ENCODE results near the gene RBM15B. TPM values are rescaled to one million over a fixed set of nuclear protein-coding genes. Genes with fewer than 3 reads are reported as not detected.

Gene RBM15B
- polyA plus RNA-seq, 3 donors, result 7.1 to 10.3 (median 9.1) TPM

DNA sequence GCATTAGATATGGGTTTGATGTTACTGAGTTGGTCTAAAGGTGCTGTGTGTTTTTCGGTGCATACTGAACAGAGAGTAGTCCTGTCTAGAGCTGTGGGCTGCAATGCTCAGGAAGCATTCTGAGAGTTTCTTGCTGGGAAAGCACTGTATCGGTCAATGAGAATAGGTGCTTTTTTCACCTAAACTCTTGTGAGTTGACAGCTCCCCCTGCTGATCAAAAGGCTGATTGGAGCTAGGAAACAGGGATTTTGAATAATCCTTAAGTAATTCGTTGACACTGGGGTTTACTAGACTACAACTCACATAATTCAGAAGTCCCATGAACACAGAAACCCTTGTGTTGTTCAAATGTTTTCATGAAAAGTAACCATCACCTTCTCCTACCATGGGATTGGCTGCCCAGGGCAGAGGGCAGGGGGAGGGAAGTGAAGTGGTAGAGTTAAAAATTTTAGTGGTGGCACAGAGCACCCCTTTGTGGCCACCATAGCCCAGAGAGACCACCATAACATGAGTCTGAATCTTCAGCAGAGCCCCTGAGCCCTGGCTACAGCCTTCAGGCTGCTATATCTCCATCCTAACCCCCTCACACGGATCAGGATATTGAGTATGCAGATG lies 19.0 kb upstream of the RBM15B start:
- Histone ChIP-seq H3K9ac (ENCODE audit: insufficient read depth, low read length, poor library complexity, severe bottlenecking) (no peak overlapping the region), H3K4me3 (replicated peaks in 1 of 3; ENCODE audit: low read depth in 2 of 3, low read length in 3 of 3) (no peak overlapping the region), H2AFZ (ENCODE audit: insufficient read depth, low read depth, low read length, poor library complexity, severe bottlenecking) (no peak overlapping the region), H3K4me1 (ENCODE audit: control insufficient read depth in 1 of 2, insufficient read depth in 2 of 2, low read length in 2 of 2) (no peaks in the 10 kb centered on the region), H3K9me3 (replicated peaks in 1 of 2; ENCODE audit: control insufficient read depth in 1 of 2, insufficient read depth in 1 of 2, low read length in 2 of 2) (peaks cover 0 to 5% of the 10 kb centered on the region in 2 donors), H3K36me3 (replicated peaks in 1 of 2; ENCODE audit: control insufficient read depth in 1 of 2, insufficient read depth in 2 of 2, low read length in 2 of 2) (no peaks in the 10 kb centered on the region), H4K20me1 (ENCODE audit: insufficient read depth, low read length) (no peaks in the 10 kb centered on the region), H3K4me2 (replicated peaks; ENCODE audit: extremely low read depth, low read length, poor library complexity, severe bottlenecking) (no peak overlapping the region), H3K27me3 (ENCODE audit: control insufficient read depth in 2 of 2, insufficient read depth in 2 of 2, low read length in 2 of 2) (no peaks in the 10 kb centered on the region), H3K27ac (ENCODE audit: low read depth in 1 of 2, low read length in 2 of 2) (no peak overlapping the region), H3K79me2 (ENCODE audit: insufficient read depth, low read length) (no peaks in the 10 kb centered on the region)
- H3K27me3 Mint-ChIP-seq (ENCODE audit: low read depth in 3 of 3), result peaks cover 0 to 10% (median 1%) of the 10 kb centered on the region in 3 donors
- no peaks in the 10 kb centered on the region for H3K4me1 Mint-ChIP-seq
- peak in 2 of 3 donors; percentile 35 to 41 for DNase-seq
- no peak overlapping the region for H3K4me3 Mint-ChIP-seq
- intact Hi-C loops (cut with micrococcal nuclease), result loop anchor here in 1 of 2 donors (5.0 to 10.0 kb wide), 2 partner anchors 275 to 397 kb away; no protein-coding TSS in a partner anchor
- peaks cover 0 to 8% (median 0%) of the 10 kb centered on the region in 7 donors for H3K9me3 Mint-ChIP-seq
- WGBS (ENCODE audit: insufficient coverage), result 0% methylated on average over 1 of the region's 4 CpGs
- TF ChIP-seq, protein P1, sequence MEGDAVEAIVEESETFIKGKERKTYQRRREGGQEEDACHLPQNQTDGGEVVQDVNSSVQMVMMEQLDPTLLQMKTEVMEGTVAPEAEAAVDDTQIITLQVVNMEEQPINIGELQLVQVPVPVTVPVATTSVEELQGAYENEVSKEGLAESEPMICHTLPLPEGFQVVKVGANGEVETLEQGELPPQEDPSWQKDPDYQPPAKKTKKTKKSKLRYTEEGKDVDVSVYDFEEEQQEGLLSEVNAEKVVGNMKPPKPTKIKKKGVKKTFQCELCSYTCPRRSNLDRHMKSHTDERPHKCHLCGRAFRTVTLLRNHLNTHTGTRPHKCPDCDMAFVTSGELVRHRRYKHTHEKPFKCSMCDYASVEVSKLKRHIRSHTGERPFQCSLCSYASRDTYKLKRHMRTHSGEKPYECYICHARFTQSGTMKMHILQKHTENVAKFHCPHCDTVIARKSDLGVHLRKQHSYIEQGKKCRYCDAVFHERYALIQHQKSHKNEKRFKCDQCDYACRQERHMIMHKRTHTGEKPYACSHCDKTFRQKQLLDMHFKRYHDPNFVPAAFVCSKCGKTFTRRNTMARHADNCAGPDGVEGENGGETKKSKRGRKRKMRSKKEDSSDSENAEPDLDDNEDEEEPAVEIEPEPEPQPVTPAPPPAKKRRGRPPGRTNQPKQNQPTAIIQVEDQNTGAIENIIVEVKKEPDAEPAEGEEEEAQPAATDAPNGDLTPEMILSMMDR (IDR thresholded peaks at IDR 0.05), result peak; percentile 71
- H3K36me3 Mint-ChIP-seq, result no peaks in the 10 kb centered on the region
- no peak overlapping the region for H3K27ac Mint-ChIP-seq

DNA sequence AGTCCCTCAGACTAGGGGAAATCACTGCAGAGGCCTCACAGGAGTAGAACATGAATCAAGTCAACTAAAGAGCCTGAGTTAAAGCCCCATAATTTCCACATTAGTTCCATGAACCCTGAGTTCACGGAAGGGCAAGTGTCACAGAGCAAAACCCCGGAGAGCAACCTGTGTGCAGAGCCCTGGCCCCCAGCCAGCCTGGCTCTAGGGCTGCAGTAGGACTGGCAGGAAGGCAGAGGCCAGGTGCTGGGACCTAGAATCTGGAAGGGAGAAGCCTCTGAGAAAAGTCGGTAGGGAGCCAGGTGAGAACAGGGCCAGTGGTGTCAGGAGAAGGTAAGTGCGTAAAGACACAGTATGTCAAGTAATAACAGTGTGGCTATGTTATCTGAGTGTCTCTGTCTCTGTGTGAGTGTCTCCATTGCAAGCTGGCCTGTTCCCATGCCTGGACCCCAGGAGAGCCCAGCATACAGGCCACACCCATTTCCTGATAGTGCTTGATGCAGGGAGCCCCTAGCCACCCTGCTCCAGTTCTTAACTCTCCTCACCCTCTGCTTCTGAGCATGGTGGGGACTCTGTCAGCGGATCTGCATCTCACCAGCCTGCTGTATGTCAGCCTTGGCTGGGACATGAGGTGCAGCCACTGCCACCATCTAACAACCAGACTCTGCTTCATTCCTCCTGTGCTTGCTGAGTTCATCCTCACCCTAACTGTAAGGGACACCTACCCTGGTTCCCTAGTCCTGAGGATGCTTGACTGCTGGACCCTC lies 17.2 kb upstream of the RBM15B start:
- no peaks in the 10 kb centered on the region for H3K36me3 Mint-ChIP-seq
- 90% methylated on average over 5 of the region's 5 CpGs for WGBS (ENCODE audit: insufficient coverage)
- H3K27ac Mint-ChIP-seq, result no peak overlapping the region
- intact Hi-C loops (cut with micrococcal nuclease), result loop anchor here in 1 of 2 donors (5.0 to 10.0 kb wide), 2 partner anchors 277 to 399 kb away; no protein-coding TSS in a partner anchor
- no peak overlapping the region for H3K9ac ChIP-seq (ENCODE audit: insufficient read depth, low read length, poor library complexity, severe bottlenecking)
- TF ChIP-seq, protein P1 (IDR thresholded peaks at IDR 0.05), result no peak
- H3K9me3 ChIP-seq (replicated peaks in 1 of 2; ENCODE audit: control insufficient read depth in 1 of 2, insufficient read depth in 1 of 2, low read length in 2 of 2), result no peaks in the 10 kb centered on the region
- no peak overlapping the region for H3K4me3 Mint-ChIP-seq
- H3K36me3 ChIP-seq (replicated peaks in 1 of 2; ENCODE audit: control insufficient read depth in 1 of 2, insufficient read depth in 2 of 2, low read length in 2 of 2), result no peaks in the 10 kb centered on the region
- no peaks in the 10 kb centered on the region for H3K4me1 ChIP-seq (ENCODE audit: control insufficient read depth in 1 of 2, insufficient read depth in 2 of 2, low read length in 2 of 2)
- H3K9me3 Mint-ChIP-seq, result no peaks in the 10 kb centered on the region
- H3K27me3 ChIP-seq (ENCODE audit: control insufficient read depth in 2 of 2, insufficient read depth in 2 of 2, low read length in 2 of 2), result no peaks in the 10 kb centered on the region
- DNase-seq, result no peak
- H3K27me3 Mint-ChIP-seq (ENCODE audit: low read depth in 3 of 3), result peaks cover 3 to 8% (median 3%) of the 10 kb centered on the region in 3 donors
- H3K4me2 ChIP-seq (replicated peaks; ENCODE audit: extremely low read depth, low read length, poor library complexity, severe bottlenecking), result no peak overlapping the region
- H4K20me1 ChIP-seq (ENCODE audit: insufficient read depth, low read length), result no peaks in the 10 kb centered on the region
- H3K27ac ChIP-seq (ENCODE audit: low read depth in 1 of 2, low read length in 2 of 2), result no peak overlapping the region
- no peak overlapping the region for H3K4me3 ChIP-seq (replicated peaks in 1 of 3; ENCODE audit: low read depth in 2 of 3, low read length in 3 of 3)
- H3K4me1 Mint-ChIP-seq, result peaks cover 3% of the 10 kb centered on the region
- H2AFZ ChIP-seq (ENCODE audit: insufficient read depth, low read depth, low read length, poor library complexity, severe bottlenecking), result no peak overlapping the region
- H3K79me2 ChIP-seq (ENCODE audit: insufficient read depth, low read length), result no peaks in the 10 kb centered on the region
